Endodermal cell (in vitro differentiated cells): ENCODE results near the gene GNA12. TPM values are rescaled to one million over a fixed set of nuclear protein-coding genes. Genes with fewer than 3 reads are reported as not detected.
"Not testable (repeated sequence)": the region's sequence is repeated elsewhere in the genome, so short reads cannot be mapped to it uniquely, and the experiment has no call there.

Experiments
- DNase-seq: peaks from one replicate; pipeline ENCODE4 v3.0.0-alpha.2; 2017
- H3K27ac ChIP-seq: 2 replicates; pipeline ENCODE4 v1.5.1; 2013; ENCODE audit warnings: mild to moderate bottlenecking, low read depth, low read length, moderate library complexity
- H3K27me3 ChIP-seq: 2 replicates; pipeline ENCODE4 v1.6.1; 2013; ENCODE audit warnings: mild to moderate bottlenecking, low read length, moderate library complexity; ENCODE audit not compliant: insufficient read depth, control insufficient read depth, poor library complexity, severe bottlenecking
- H3K36me3 ChIP-seq: 2 replicates; pipeline ENCODE4 v1.7.0; 2013; ENCODE audit warnings: mild to moderate bottlenecking, low read length, moderate library complexity; ENCODE audit not compliant: control insufficient read depth, insufficient read depth
- H3K4me1 ChIP-seq: one replicate; pipeline ENCODE4 v1.7.0; 2013; ENCODE audit warnings: low read length; ENCODE audit not compliant: control insufficient read depth, insufficient read depth
- H3K4me3 ChIP-seq: 2 replicates; pipeline ENCODE4 v1.5.1; 2013; ENCODE audit warnings: mild to moderate bottlenecking, low read length, moderate library complexity
- H3K9ac ChIP-seq: 2 replicates; pipeline ENCODE4 v1.6.1; 2013; ENCODE audit warnings: mild to moderate bottlenecking, low read length, moderate library complexity; ENCODE audit not compliant: poor library complexity, severe bottlenecking; ENCODE audit errors: extremely low read depth
- H3K9me3 ChIP-seq: 2 replicates; pipeline ENCODE4 v1.6.1; 2013; ENCODE audit warnings: mild to moderate bottlenecking, low read length, moderate library complexity; ENCODE audit not compliant: control insufficient read depth
- H3K27ac Mint-ChIP-seq: 2 replicates; pipeline ENCODE4 v1.8.0; 2020; ENCODE audit warnings: mixed read lengths
- H3K27me3 Mint-ChIP-seq: 2 replicates; pipeline ENCODE4 v1.8.0; 2021; ENCODE audit warnings: mild to moderate bottlenecking, mixed read lengths; ENCODE audit not compliant: insufficient read depth
- H3K36me3 Mint-ChIP-seq: 2 replicates; pipeline ENCODE4 v1.8.0; 2020; ENCODE audit warnings: low read depth, mixed read lengths
- H3K4me1 Mint-ChIP-seq: 2 replicates; pipeline ENCODE4 v1.8.0; 2020; ENCODE audit warnings: mixed read lengths
- H3K4me3 Mint-ChIP-seq: 2 replicates; pipeline ENCODE4 v1.8.0; 2020; ENCODE audit warnings: mild to moderate bottlenecking, moderate library complexity, mixed read lengths
- H3K9me3 Mint-ChIP-seq: 2 replicates; pipeline ENCODE4 v1.8.0; 2020; ENCODE audit warnings: mild to moderate bottlenecking, mixed read lengths
- CTCF ChIP-seq: fragments of 200-600 bp; sonication (generic); conservative IDR thresholded peaks from 2 replicates; pipeline ENCODE4 v1.5.0; 2021; ENCODE audit warnings: antibody characterized with exemption, mild to moderate bottlenecking
- WGBS, 2 experiments: methylation state at CpG; one replicate each; pipeline versions ENCODE4 v1.1.5 to v1.1.7; 2013; ENCODE audit warnings: missing lambda C conversion rate in 2 of 2, mixed read lengths in 1 of 2; ENCODE audit not compliant: insufficient coverage in 1 of 2, insufficient read length in 1 of 2; 5-methylcytosine and 5-hydroxymethylcytosine counted together
- total RNA-seq, 2 donors: library from RNA; stranded (reverse); fragmentation: NEBNext Ultra II Directional in 1 of 2; extraction: Animal tissue kit (Norgen Biotek cat#: 25700) in 1 of 2; gene quantifications; 2 replicates in 1 of 2; 3 replicates in 1 of 2; pipeline ENCODE4 v1.2.1, GENCODE V29; 2021

Gene GNA12
- total RNA-seq, 2 donors from 2014 or later: 55.0 to 64.7 TPM

GRCh38 chr7:2729893-2730716 is 114.0 kb downstream of the GNA12 start:
- no peaks in the 10 kb centered on the region for H3K27me3 Mint-ChIP-seq
- peaks cover 10% of the 10 kb centered on the region for H3K4me1 Mint-ChIP-seq
- Histone ChIP-seq H3K9ac (no peak overlapping the region), H3K36me3 (peaks cover 57% of the 10 kb centered on the region), H3K4me3 (no peak overlapping the region), H3K9me3 (no peaks in the 10 kb centered on the region), H3K4me1 (peaks cover 8% of the 10 kb centered on the region), H3K27me3 (no peaks in the 10 kb centered on the region), H3K27ac (peak overlapping the region; percentile 57)
- H3K4me3 Mint-ChIP-seq: no peak overlapping the region
- WGBS, 2 experiments: 93 to 95% methylated on average over 24 to 33 of the region's 33 CpGs
- H3K27ac Mint-ChIP-seq: peak overlapping the region; percentile 50
- TF ChIP-seq CTCF: no peak
- H3K36me3 Mint-ChIP-seq: peaks cover 67% of the 10 kb centered on the region
- H3K9me3 Mint-ChIP-seq: no peaks in the 10 kb centered on the region
- DNase-seq: peak; percentile 40

- H3K27ac ChIP-seq: peak overlapping the region; percentile 38
- H3K9ac ChIP-seq: no peak overlapping the region
- Mint-ChIP-seq H3K36me3 (peaks cover 67% of the 10 kb centered on the region), H3K27ac (peak overlapping the region; percentile 67), H3K4me3 (no peak overlapping the region), H3K27me3 (no peaks in the 10 kb centered on the region), H3K4me1 (peaks cover 10% of the 10 kb centered on the region), H3K9me3 (no peaks in the 10 kb centered on the region)
- no peaks in the 10 kb centered on the region for H3K27me3 ChIP-seq
- no peaks in the 10 kb centered on the region for H3K9me3 ChIP-seq
- TF ChIP-seq CTCF: no peak
- DNase-seq: peak; percentile 45
- H3K4me1 ChIP-seq: peaks cover 8% of the 10 kb centered on the region
- WGBS, 2 experiments: 92 to 96% methylated on average over 34 to 37 of the region's 37 CpGs
- H3K4me3 ChIP-seq: no peak overlapping the region
- peaks cover 64% of the 10 kb centered on the region for H3K36me3 ChIP-seq
These were observed 114.8 kb downstream of the GNA12 start for GRCh38 chr7:2729031-2729892.

GRCh38 chr7:2728316-2729030 is 115.6 kb downstream of the GNA12 start:
- Mint-ChIP-seq H3K4me3 (no peak overlapping the region), H3K4me1 (peaks cover 10% of the 10 kb centered on the region), H3K9me3 (no peaks in the 10 kb centered on the region), H3K27me3 (no peaks in the 10 kb centered on the region), H3K27ac (peak overlapping the region; percentile 67), H3K36me3 (peaks cover 67% of the 10 kb centered on the region)
- no peak for TF ChIP-seq CTCF
- H3K36me3 ChIP-seq: peaks cover 65% of the 10 kb centered on the region
- H3K4me1 ChIP-seq: peaks cover 8% of the 10 kb centered on the region
- H3K27ac ChIP-seq: peak overlapping the region; percentile 38
- no peak for DNase-seq
- WGBS, 2 experiments: 87 to 100% methylated on average over 2 to 15 of the region's 15 CpGs
- no peak overlapping the region for H3K9ac ChIP-seq
- no peak overlapping the region for H3K4me3 ChIP-seq
- no peaks in the 10 kb centered on the region for H3K9me3 ChIP-seq
- no peaks in the 10 kb centered on the region for H3K27me3 ChIP-seq

- H3K36me3 ChIP-seq: peaks cover 53% of the 10 kb centered on the region
- H3K27me3 Mint-ChIP-seq, H3K9ac ChIP-seq, H3K27ac Mint-ChIP-seq, H3K4me3 ChIP-seq, H3K27me3 ChIP-seq, DNase-seq, H3K4me3 Mint-ChIP-seq, H3K9me3 Mint-ChIP-seq, H3K27ac ChIP-seq, H3K4me1 ChIP-seq, H3K9me3 ChIP-seq, H3K4me1 Mint-ChIP-seq: not testable (repeated sequence)
- H3K36me3 Mint-ChIP-seq: peaks cover 57% of the 10 kb centered on the region
- 81 to 83% methylated on average over 8 to 13 of the region's 13 CpGs for WGBS, 2 experiments
These were observed 116.9 kb downstream of the GNA12 start for GRCh38 chr7:2727206-2727605.
